BE2C (cell line): ENCODE measurements around the gene WFDC6. TPM values are rescaled to one million over a fixed set of nuclear protein-coding genes. Genes with fewer than 3 reads are reported as not detected.
"Not testable (repeated sequence)": the region's sequence is repeated elsewhere in the genome, so short reads cannot be mapped to it uniquely, and the experiment has no call there.

Experiments used
- DNase-seq: peaks from one replicate; pipeline ENCODE4 v3.0.0-alpha.2; 2020
- H3K27me3 ChIP-seq: fragments of 250-450 bp; sonication (Bioruptor Pico); 2 replicates; pipeline ENCODE4 v1.5.1; 2020; ENCODE audit warnings: mild to moderate bottlenecking
- H3K36me3 ChIP-seq: fragments of 250-450 bp; sonication (Bioruptor Pico); 2 replicates; pipeline ENCODE4 v1.5.1; 2020; ENCODE audit warnings: mild to moderate bottlenecking
- H3K4me1 ChIP-seq: fragments of 250-450 bp; sonication (Bioruptor Pico); 2 replicates; pipeline ENCODE4 v1.5.1; 2020
- H3K4me3 ChIP-seq: 2 replicates; pipeline ENCODE4 v1.5.1; 2011; ENCODE audit warnings: low read depth, low read length
- H3K9me3 ChIP-seq: fragments of 250-450 bp; sonication (Bioruptor Pico); 2 replicates; pipeline ENCODE4 v1.5.1; 2020
- CTCF ChIP-seq: IDR thresholded peaks from 2 replicates; pipeline ENCODE4 v1.5.1; 2012; ENCODE audit warnings: mild to moderate bottlenecking, low read depth, low read length
- polyA plus RNA-seq: library from polyadenylated mRNA; unstranded; fragments of >200 nt; gene quantifications from one replicate; pipeline ENCODE4 v1.2.1, GENCODE V29; 2012; ENCODE audit warnings: low read depth, missing spikeins; ENCODE audit not compliant: insufficient read length, insufficient read depth

WFDC6 gene
- polyA plus RNA-seq, result not detected

- no peak for DNase-seq
- H3K4me3 ChIP-seq, result no peak within 1 kb of the TSS
- no peak for TF ChIP-seq CTCF
These were observed at the start of gene WFDC6 for GRCh38 chr20:45539382-45539781. Gene WFDC6 (minus strand): TSS chr20:45539482. CDS start chr20:45539407, 75 bp downstream.

GRCh38 chr20:45588800-45589199 lies 49.5 kb upstream of the WFDC6 start:
- no peaks in the 10 kb centered on the region for H3K9me3 ChIP-seq
- H3K4me1 ChIP-seq, result no peaks in the 10 kb centered on the region
- no peak for DNase-seq
- H3K36me3 ChIP-seq, result no peaks in the 10 kb centered on the region
- peaks cover 4% of the 10 kb centered on the region for H3K27me3 ChIP-seq
- H3K4me3 ChIP-seq, result no peak overlapping the region
- TF ChIP-seq CTCF, result no peak

More at GRCh38 chr20:45539382-45539781, at the start of gene WFDC6:
- H3K27me3 ChIP-seq, result no peaks in the 10 kb centered on the region; the same call in none of the 2 replicates
- H3K9me3 ChIP-seq, result no peaks in the 10 kb centered on the region
- H3K4me1 ChIP-seq, result no peaks in the 10 kb centered on the region
- no peaks in the 10 kb centered on the region for H3K36me3 ChIP-seq

GRCh38 chr20:45585986-45586385 lies 46.7 kb upstream of the WFDC6 start:
- H3K36me3 ChIP-seq, H3K4me1 ChIP-seq, H3K9me3 ChIP-seq, DNase-seq, H3K4me3 ChIP-seq: not testable (repeated sequence)
- H3K27me3 ChIP-seq, result peaks cover 18% of the 10 kb centered on the region

GRCh38 chr20:45584294-45584693 lies 45.0 kb upstream of the WFDC6 start:
- H3K36me3 ChIP-seq, H3K4me1 ChIP-seq, H3K4me3 ChIP-seq, DNase-seq, H3K9me3 ChIP-seq: not testable (repeated sequence)
- H3K27me3 ChIP-seq, result peaks cover 22% of the 10 kb centered on the region

GRCh38 chr20:45583502-45583901 lies 44.2 kb upstream of the WFDC6 start:
- Histone ChIP-seq H3K36me3 (no peaks in the 10 kb centered on the region), H3K27me3 (peaks cover 22% of the 10 kb centered on the region), H3K4me3 (no peak overlapping the region), H3K4me1 (no peaks in the 10 kb centered on the region), H3K9me3 (no peaks in the 10 kb centered on the region)
- no peak for TF ChIP-seq CTCF
- no peak for DNase-seq

- no peaks in the 10 kb centered on the region for H3K9me3 ChIP-seq
- H3K27me3 ChIP-seq, result peaks cover 22% of the 10 kb centered on the region
- TF ChIP-seq CTCF, result no peak
- H3K36me3 ChIP-seq, result no peaks in the 10 kb centered on the region
- no peak for DNase-seq
- H3K4me1 ChIP-seq, result no peaks in the 10 kb centered on the region
- H3K4me3 ChIP-seq, result no peak overlapping the region
These were observed 42.4 kb upstream of the WFDC6 start for GRCh38 chr20:45581702-45582101.

- no peak for DNase-seq
- Histone ChIP-seq H3K4me1 (no peaks in the 10 kb centered on the region), H3K9me3 (no peaks in the 10 kb centered on the region), H3K27me3 (peaks cover 22% of the 10 kb centered on the region), H3K4me3 (no peak within 1 kb of the TSS), H3K36me3 (no peaks in the 10 kb centered on the region)
- no peak for TF ChIP-seq CTCF
These were observed 39.9 kb upstream of the WFDC6 start, which contains the start of gene WFDC8 for GRCh38 chr20:45579184-45579583. Gene WFDC8 (minus strand): TSS chr20:45579284. CDS start chr20:45579247, 37 bp downstream.
